ENCODE measurements around the gene TGM6.

- TF ChIP-seq CTCF (IDR thresholded peaks at IDR 0.05) = no peak
- no peak for TF ChIP-seq POLR2A (IDR thresholded peaks at IDR 0.05)
- TF ChIP-seq POLR2AphosphoS5 (IDR thresholded peaks at IDR 0.05) = no peak
These were observed 6.9 kb downstream of the TGM6 start for GRCh38 chr20:2387580-2387979.

All from breast epithelium (tissue), 3 donors.